ACHN (cell line): ENCODE results near the gene TRPV3.
"Not testable (repeated sequence)": the region's sequence is repeated elsewhere in the genome, so short reads cannot be mapped to it uniquely, and the experiment has no call there.

ENCODE experiments used
- DNase-seq: peaks from one replicate; pipeline ENCODE4 v3.0.0-alpha.2; 2015
- in situ Hi-C: cut with HindIII; loops from 2 replicates; pipeline ENCODE4 v1.10.0; 2017; ENCODE audit warnings: low sequenced_read_pairs, low pct_ligation_motif_present, low pct_unique_long_range_greater_than_20kb

TRPV3 gene

DNA sequence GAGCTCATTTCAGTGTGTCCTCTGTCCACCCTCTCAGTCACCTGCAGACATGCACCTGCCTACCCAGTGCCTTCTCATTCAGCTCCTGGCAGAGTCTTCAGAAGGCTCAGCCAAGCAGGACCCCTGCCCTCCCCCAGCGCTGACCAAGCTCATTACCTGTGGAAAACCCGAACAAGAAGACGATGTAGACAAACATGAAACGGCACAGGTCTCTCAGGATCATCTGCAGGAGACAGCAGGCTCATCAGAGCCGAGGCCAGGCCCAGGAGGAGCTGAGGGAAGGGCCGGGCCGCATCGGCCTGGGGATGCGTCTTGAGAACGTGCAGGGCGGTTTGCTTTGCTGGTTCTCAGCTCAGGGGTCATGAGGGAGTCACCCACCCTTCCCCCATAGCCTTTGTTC, 19.4 kb upstream of the TRPV3 start:
- DNase-seq, result no peak
- in situ Hi-C loops, result no loop called here

DNA sequence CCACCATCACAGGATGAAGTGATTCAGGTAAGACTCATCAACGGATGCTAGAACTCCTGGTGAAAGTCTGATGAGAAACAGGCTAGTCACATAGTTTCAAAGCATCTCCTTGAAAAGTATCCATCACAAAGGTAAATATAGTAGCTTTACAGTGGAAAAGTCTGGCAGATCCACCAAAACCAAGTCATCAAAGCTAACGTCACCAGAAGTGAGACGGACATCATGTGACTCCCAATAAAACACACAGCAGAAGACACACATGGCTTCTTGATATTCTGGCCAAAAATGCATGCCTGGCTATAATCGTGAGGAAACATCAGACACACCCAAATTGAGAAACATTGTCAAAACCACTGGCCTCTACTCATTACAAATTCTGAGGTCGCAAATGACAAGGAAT, 17.9 kb upstream of the TRPV3 start:
- in situ Hi-C loops, result no loop called here
- no peak for DNase-seq

DNA sequence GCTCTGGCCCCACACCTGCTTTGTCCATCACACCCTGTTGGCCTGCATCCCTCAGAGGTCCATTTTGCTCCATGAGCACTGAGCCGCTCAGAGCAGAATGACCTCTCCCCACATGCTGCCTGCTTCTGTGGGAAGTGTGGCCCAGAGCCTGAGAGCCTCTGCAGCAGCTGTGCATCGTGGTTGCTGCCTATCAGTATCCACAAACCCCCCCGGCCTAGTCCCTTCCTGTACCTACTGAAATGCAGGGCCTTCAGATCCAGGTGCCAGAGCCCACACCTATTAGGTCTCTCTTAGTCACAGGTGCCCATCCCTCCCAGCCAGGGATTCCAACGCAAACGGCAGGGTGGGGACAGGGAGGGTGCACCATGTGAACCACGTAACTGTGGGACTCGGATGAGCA, 16.6 kb upstream of the TRPV3 start:
- in situ Hi-C loops, result no loop called here
- DNase-seq, result no peak

DNA sequence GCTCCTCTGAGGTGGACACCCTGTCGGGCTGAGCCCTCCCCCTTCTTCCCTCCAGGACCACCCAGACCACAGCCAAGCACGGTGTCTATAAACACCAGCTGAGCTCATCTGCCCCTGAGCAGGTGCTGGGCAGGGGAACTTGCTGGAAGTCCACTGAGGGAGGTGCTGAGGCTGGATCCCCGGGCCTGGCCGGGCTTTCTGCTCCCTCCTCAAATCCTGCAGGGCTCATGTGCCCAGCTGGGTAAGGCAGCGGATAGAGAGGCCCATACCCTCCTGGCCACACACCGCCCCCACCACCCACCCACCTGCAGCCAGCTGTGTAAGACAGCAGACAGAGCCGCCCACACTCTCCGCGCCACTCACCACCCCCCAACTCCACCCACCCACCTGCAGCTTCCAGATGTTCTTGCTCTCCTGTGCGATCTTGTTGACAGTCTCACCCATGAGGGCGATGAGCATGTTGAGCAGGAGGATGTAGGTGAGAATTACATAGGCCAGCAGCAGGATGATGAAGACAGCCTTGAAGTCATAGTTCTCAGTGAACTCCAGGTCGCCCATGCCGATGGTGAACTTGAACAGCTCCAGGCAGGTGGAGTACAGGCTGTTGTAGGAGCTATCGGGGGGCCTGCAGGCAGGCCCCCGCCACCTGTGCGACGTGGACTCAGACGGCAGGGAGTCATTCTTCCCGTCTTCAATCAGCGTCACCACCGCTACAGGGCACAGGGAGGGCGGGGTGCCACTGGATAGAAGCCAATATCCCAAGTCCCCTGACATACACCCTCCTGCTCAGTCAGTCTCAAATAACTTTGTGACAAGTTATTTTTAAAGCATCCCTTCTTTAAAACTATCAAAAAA, 15.9 kb upstream of the TRPV3 start:
- in situ Hi-C loops, result no loop called here
- DNase-seq, result no peak

DNA sequence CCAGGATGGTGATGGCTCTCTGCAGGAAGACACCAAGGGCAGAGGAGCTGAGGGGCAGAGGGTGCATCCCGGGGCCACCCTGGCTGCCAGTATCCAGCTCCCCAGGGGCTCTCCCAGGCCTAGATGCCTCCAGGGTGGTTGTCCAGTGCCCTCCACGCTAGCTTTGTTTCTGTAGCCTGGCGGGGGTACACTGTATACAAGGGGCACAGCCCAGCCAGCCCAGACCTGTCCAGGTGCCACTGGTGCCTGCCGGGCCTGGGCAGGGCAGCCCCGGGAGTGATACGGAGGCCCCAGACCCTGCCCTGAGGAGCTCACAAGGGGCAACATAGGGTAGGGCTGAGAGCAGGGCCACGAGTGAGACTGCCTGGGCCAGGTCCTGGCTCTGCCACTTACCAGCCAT, 14.6 kb upstream of the TRPV3 start:
- DNase-seq, result no peak
- in situ Hi-C loops, result no loop called here

DNA sequence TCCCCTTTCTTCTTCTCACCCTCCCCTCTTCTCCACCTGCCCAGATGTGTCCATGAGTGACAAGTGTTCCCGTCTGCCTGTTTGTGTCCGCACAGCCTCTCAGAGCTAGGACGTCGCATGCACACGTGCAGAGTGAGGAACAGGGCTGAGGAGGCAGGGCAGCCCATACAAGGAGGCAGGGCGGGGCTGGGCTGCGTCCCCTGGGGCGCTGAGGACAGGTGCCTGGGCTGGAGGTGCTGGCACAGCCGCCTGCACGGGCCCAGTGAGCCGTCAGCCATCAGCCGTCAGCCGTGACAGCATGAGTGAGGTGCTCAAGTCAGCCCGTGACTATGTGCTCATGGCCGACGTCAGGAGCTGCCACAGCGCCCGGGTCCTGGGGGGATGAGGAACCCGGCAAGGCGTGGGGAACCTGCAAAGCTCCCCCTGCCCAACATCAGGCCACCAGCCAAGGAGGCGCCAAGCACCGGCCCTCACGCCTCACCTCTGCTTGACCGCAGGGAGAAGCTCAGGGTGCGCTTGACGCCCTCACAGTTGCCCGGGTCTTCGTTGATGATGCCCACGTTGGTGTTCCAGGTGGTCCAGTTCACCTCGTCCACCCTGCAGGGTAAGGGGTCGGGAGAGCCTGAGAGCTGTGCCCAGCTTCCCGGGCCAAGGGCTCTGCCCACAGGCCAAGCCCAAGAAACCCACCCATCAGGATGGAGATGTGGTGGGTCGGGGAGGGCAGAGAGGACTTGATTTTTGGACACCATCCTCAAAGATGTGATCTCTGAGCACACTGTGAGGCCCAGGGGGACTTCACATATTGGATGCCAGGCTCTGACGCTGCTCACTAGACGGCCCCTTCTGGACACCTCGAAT, 13.7 kb upstream of the TRPV3 start:
- in situ Hi-C loops, result no loop called here
- no peak for DNase-seq

DNA sequence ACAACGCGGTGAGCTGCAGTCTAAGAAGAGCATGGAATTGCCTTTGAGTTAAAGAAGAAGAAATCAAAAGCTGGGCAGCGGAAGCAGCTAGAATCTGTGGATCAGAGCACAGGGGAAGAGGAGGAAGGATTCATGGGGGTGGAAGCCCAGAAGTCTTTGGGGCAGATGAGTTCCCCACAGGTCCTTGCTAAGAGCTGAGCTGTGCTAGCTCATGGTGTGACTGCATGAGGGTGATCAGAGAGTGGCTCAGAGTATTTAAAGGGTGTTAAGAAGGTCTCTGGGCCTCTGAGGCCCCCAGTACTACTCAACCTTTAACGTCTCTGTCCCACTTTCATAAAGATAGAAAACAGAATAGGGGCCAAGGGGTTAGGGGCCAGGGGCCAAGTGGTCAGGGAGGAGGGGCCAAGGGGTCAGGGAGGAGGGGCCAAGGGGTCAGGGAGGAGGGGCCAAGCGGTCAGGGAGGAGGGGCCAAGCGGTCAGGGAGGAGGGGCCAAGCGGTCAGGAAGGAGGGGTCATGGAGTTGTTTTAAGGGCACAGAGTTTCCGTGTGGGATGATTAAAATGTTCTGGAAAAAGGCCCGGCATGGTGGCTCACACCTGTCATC, 12.0 kb upstream of the TRPV3 start:
- in situ Hi-C loops, result no loop called here
- DNase-seq, result no peak

DNA sequence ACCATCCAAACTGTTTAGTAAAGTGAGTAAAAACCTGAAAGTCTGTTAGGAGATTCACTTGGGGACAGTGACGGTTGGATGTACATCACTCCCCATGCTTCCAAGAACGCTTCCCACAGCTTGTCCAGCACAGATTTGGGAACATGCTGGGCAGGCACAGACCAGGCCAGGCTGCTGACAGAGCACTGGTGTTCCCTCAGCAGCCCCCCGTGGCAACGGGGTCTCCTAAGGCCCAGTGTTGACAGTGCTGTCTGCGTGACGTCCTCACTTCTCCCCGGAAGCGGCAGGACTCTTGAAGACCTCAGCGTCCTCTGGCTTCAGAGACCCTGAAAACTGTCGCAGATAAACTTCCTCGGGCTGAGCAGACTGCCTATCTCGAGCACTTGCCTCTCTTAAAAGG, 8.9 kb upstream of the TRPV3 start:
- in situ Hi-C loops, result no loop called here
- no peak for DNase-seq

DNA sequence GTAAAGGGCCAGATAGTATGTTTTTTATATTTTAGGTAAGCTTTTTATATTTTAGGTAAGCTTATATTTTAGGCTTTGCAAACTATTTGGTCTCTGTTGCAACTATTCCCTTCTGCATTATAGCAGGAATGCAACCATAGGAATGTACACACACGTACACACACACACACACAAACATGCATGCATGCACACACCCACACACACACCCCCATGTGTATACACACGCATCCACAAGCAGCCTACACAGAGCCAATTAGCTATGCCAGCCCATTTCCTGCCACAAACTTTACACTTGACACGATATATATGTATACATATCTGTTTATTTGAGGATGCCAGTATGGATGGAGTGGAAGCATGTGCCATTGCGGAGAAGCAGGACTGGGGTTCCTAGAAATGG, 7.5 kb upstream of the TRPV3 start:
- no peak for DNase-seq
- in situ Hi-C loops, result no loop called here

DNA sequence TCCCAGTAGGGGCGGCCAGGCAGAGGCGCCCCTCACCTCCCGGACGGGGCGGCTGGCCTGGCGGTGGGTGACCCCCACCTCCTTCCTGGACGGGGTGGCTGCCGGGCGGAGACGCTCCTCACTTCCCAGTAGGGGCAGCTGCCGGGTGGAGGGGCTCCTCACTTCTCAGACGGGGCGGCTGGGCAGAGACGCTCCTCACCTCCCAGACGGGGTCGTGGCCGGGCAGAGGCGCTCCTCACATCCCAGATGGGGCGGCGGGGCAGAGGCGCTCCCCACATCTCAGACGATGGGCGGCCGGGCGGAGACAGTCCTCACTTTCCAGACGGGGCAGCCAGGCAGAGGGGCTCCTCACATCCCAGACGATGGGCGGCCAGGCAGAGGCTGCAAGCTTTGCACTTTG, 6.6 kb upstream of the TRPV3 start:
- DNase-seq, in situ Hi-C loops: not testable (repeated sequence)

DNA sequence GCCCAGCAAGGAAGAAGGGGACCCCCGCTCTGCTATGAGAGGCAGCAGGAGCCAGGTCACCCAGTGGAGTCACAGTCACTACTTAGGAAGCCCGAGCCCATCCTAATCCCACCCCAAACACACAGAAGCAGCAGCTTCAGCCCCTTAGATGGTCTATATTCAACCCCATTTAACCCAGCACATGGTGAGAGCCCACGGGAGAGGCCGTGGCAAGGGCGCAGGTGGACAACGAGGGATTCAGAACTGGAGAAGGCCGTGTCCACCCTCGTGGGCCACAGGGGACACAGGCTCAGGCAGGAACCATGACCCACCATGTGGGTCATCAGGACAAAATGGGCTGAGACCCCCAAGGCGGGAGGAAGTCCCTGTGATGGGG, 1.6 kb upstream of the TRPV3 start:
- in situ Hi-C loops, result no loop called here
- no peak for DNase-seq

DNA sequence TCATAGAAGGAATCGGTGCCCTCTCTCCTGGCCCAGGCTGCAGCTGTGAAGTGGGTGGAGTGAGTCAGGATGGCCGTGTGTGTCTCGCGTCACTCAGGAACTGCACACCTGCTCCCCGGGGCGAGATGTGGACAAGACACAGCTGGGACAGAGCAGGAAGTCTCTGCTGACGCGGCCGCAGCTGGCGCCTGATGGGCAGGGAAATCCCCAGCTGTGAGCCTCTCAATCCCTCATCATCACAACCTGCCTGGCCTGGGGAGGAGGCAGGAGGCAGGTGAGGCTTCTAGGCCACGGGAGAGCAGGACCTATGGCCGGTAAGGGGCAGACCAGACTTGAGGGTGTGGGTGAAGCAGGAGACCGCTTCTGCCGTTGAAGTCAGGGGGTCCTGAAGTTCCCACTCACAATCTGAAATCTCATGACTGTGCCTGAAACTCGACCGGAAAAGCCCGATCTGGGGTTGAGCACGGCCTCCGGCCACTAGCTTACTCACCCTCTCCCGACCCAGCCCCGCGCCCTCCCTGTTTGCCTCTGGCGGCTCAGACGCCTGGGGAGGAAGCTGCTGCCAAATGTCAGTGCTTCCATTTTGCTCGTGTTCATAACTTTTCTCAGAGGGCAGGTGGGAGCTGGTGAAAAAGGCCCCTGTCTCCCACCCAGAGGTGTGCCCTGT, 1.1 kb upstream of the TRPV3 start:
- in situ Hi-C loops, result no loop called here
- no peak for DNase-seq

DNA sequence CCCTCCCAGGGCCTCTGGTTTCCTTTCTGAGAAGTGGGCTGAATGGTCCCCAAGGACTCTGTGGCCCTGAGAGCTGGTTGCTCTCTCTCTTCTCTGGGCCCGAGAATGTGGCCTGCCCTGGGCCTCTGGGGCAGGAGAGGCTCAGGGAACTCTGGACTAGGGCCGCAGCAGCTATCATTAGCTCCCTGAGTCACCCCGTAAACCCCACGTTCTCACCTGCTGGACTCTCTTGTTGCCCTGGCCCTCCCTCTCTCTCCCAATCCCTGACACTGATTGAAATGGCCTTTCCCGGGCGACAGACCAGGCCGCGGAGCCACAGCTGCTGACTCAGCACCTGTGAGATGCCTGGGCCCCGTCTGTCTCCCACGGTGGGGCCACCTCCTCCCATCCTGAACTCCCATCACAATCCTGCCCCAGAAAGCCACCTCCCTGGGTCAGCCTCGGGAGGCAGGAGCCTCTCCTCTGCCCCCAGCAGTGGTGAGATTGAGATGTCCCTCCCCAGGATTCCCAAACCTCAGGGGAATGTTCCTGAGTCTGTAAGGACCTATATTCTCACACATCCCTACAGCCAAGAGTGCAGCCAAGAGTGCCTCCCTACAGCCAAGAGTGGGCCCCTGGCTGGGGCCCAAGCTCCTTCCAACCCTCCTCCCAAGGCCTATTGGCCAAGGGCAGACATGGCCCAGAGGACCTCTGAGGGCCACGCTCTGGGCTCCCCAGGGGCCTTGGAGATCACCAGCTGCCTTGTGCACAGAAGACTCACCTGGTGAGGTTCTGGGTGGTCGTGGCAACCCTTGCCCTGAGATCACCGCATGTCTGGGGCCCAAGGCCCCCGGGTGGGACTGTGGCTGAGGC, 470 bp downstream of the TRPV3 start:
- in situ Hi-C loops, result no loop called here
- no peak for DNase-seq

DNA sequence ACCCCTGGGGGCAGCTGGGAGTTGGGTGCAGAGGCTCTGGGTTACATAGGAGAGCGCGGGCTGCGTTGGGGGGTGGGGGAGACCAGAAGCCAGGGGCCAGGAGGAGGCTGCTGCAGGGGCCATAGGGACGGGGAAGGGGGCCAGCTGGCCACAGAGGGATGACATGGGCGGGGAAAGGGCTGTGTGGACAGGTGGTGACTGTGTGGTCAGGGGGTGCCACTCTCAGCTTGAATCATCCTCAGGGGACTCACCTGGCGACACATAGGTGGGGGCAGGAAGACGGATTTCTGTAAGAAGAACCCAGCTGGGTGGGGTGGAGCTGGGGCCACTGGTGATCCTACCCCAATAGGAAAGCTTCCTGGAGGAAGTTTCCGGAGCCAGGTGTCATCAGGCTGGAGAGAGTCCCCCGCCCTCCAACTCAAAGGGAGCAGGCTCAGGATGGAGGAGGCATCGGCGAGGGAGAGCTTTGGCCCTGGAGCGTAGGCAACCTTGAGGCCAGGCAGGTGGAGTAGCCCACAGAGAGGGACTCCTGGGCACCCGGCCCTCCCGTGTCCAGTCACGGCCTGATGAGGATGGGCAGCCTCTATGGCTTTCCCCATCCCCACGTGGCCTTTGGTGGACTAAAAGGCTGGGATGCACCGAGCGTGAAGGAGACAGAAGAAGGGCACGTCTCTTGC, 1.2 kb downstream of the TRPV3 start:
- in situ Hi-C loops, result no loop called here

DNA sequence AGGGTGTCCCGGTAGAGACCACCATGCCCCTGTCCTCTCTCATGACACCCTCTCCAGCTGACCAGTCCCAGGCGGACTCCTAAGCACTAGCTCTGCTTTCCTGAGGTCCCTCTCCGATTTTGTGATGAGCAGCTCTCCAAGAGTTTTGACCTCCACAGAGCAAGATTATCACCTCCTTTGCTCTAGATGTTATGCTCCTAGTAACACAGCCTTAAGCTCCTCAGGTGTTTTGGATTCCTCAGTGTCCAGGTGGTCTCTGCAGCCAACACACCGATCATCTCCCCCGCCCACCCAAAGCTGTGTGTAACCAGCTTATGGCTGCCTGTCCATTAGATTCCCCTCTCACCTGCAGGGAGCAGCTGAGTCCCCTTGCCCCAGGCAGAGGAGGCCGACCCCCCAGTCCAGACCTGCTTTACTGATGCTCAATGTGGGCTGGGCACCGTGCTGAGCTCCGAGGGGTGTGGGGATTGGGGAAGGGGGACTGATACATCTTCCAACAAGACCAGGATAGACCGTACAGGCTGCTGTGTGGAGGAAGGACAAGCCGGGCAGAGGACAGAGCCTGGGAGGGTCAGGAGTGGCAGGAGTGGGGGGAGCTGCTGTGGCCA, 2.3 kb downstream of the TRPV3 start:
- DNase-seq, result no peak
- in situ Hi-C loops, result no loop called here

More for the DNA sequence above, 1.2 kb downstream of the TRPV3 start:
- no peak for DNase-seq

DNA sequence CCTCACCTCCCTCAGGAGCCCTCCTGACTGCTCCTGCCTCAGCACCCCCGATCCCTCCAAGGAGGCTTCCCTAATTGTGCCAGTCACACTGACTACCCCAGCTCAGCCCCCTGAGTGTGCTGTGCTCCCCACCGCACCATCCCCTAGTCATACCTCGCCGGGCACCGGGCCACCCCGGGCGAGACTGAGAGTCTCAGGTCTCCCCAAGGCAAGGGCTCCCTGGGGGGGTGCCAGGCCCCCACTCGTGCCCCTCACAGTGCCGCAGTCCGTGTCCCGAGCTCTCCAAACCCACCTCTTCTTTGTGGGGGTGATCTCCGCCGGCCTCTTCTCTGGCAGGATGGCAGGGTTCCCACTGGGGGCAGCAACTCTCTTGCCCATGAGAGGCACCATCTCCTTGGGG, 3.2 kb downstream of the TRPV3 start:
- in situ Hi-C loops, result no loop called here
- DNase-seq, result no peak
